Tibial artery (tissue), 4 donors: ENCODE data around the gene NFATC1.
A peak's percentile ranks its signal among the peaks of the same experiment; 100 is the strongest.

ENCODE experiments used
- DNase-seq, 2 donors: peaks; one replicate each; pipeline ENCODE4 v3.0.0-alpha.2; 2019
- H3K27ac ChIP-seq, 2 donors: fragments of 200-600 bp; sonication (generic) in 1 of 2; 1 replicate in 1 of 2; 2 replicates in 1 of 2; pipeline ENCODE4 v1.5.1; 2018 to 2019; ENCODE audit warnings: mild to moderate bottlenecking in 1 of 2
- H3K27me3 ChIP-seq, 2 donors: fragments of 200-600 bp; sonication (generic) in 1 of 2; one replicate each; pipeline versions ENCODE4 v1.5.1 to v1.6.0; 2016 to 2019
- H3K36me3 ChIP-seq, 3 donors: fragments of 200-600 bp; sonication (generic) in 2 of 3; one replicate each; pipeline ENCODE4 v1.5.1; 2016 to 2019; ENCODE audit warnings: mild to moderate bottlenecking in 2 of 3
- H3K4me1 ChIP-seq, 4 donors: fragments of 200-600 bp; sonication (generic) in 2 of 4; 1 replicate in 3 of 4; 2 replicates in 1 of 4; pipeline ENCODE4 v1.5.1; 2016 to 2019
- H3K4me3 ChIP-seq, 2 donors: fragments of 200-600 bp; sonication (generic) in 1 of 2; 1 replicate in 1 of 2; 2 replicates in 1 of 2; pipeline ENCODE4 v1.5.1; 2018 to 2019; ENCODE audit warnings: mild to moderate bottlenecking in 2 of 2
- H3K9me3 ChIP-seq, 3 donors: fragments of 200-600 bp; sonication (generic) in 1 of 3; one replicate each; pipeline ENCODE4 v1.5.1; 2016 to 2019
- intact Hi-C: fragments of 100-400 bp; cut with DNase I; formaldehyde crosslinking; loops from one replicate; pipeline ENCODE4 v1.15.0; 2023; ENCODE audit warnings: low total_unique reads
- TF ChIP-seq, protein P1 (sequence below), 2 experiments: fragments of 200-600 bp in 1 of 2; fragments of 450-650 bp in 1 of 2; IDR thresholded peaks; one replicate each; pipeline ENCODE4 v1.5.1; 2017 to 2019; ENCODE audit warnings: antibody characterized with exemption in 2 of 2, mild to moderate bottlenecking in 1 of 2, moderate library complexity in 1 of 2

NFATC1 gene

DNA sequence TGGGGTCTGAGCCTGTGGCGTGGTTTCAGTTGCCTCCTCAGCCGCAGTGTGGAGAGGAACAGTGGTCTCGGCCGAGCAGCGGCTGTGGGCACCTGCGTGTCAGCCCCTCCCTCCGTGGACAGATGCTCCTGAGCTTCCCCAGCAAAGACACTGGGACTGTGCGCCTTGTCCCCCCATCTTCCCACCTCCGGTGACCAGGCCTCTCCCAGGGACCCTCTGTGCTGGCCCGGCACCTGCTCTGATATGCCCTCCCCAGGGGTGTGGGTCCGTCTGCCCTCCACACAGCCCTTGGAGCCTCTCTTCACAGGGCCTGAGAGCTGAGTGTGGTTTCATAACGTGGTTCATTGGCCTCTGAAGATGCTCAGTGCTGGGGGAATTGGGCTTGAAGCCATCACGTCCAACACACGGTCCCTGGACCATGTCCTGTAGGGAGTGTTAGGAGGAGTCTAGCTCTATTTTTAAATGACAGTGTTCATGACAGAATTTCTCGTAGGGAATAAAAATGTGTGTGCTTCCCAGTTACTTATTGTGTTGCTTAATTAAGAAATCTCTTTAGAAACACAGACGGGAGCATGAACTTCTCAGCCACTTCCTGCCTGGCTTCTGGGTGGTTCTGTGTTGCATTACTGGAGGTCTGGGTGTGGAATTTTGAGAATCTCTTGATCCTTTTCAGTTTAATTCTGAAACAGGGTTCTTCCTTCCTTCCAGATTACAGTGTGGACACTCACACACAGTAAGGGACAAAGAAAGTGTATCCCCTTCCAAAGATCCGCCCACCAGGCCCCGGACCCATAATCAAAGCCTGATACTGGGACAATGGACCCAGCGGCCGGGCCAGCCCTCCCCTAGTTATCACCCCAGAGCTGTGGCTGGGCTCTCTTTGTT is 110.7 kb downstream of the NFATC1 start:
- Histone ChIP-seq H3K9me3 (no peaks in the 10 kb centered on the region), H3K36me3 (peaks cover 0 to 7% (median 0%) of the 10 kb centered on the region in 3 donors), H3K4me3 (peak overlapping the region; percentile 49 to 53), H3K27me3 (no peaks in the 10 kb centered on the region), H3K4me1 (peaks cover 0 to 30% (median 28%) of the 10 kb centered on the region in 4 donors), H3K27ac (peak overlapping the region; percentile 88 to 96)
- DNase-seq, result peak; percentile 59 to 70
- intact Hi-C loops, result loop anchor here (5.0 kb wide), 1 partner anchor 104 kb away; no protein-coding TSS in a partner anchor
- TF ChIP-seq, protein P1, sequence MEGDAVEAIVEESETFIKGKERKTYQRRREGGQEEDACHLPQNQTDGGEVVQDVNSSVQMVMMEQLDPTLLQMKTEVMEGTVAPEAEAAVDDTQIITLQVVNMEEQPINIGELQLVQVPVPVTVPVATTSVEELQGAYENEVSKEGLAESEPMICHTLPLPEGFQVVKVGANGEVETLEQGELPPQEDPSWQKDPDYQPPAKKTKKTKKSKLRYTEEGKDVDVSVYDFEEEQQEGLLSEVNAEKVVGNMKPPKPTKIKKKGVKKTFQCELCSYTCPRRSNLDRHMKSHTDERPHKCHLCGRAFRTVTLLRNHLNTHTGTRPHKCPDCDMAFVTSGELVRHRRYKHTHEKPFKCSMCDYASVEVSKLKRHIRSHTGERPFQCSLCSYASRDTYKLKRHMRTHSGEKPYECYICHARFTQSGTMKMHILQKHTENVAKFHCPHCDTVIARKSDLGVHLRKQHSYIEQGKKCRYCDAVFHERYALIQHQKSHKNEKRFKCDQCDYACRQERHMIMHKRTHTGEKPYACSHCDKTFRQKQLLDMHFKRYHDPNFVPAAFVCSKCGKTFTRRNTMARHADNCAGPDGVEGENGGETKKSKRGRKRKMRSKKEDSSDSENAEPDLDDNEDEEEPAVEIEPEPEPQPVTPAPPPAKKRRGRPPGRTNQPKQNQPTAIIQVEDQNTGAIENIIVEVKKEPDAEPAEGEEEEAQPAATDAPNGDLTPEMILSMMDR (IDR thresholded peaks at IDR 0.05), result no peak

- DNase-seq, result peak; percentile 72 to 91
- TF ChIP-seq, protein P1 (IDR thresholded peaks at IDR 0.05), result no peak
- intact Hi-C loops, result loop anchor here (5.0 kb wide), 1 partner anchor 105 kb away; no protein-coding TSS in a partner anchor
Observed at GRCh38 chr18:79507076-79507545, 111.4 kb downstream of the NFATC1 start.

DNA sequence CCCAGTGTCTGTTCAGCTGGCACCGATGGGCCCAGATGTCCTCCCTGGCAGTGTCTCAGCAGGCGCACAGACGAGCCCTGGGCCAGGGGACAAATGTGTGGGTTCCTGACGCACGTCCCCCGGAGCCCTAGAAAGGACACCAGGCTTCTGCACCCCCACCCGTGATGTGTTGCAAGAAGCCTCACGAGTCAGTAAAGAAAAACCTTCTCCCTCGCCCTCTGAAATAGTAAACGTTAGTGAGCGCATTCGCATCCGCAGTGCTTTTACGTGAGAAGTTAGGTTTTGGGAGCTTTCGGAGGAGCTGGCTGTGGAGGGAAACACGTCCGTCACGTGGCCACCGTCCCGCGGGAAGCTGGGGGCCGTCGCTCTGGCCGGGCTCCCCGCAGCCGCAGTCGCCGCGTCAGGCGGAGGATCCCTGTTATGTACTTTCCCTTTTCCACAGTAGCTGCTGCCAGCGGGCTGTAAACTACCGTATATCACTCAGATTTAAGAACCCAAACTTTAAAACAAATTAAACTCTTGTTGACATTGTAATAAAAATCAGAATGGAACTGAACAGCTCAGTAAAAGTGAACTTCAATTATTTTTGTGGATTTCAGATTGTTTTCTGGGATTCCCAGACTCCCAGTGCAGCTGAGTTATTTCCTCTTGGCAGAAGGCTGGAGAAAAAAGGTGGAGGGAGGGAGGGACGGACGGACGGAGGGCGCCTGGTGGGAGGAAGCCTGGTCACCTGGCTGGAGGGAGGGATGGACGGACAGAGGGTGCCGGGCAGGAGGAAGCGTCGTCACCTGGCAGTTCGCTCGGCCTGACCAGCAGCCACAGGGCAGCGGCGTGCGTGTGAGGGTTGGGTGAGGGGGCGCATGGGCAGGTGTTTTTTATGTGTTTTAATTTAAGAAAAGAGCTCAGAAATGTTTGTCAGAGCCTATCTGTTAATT is 112.1 kb downstream of the NFATC1 start:
- Histone ChIP-seq H3K9me3 (no peaks in the 10 kb centered on the region), H3K36me3 (peaks cover 0 to 17% (median 8%) of the 10 kb centered on the region in 3 donors), H3K27ac (peak overlapping the region; percentile 88 to 96), H3K27me3 (no peaks in the 10 kb centered on the region), H3K4me3 (peak overlapping the region; percentile 49 to 53), H3K4me1 (peaks cover 0 to 30% (median 28%) of the 10 kb centered on the region in 4 donors)
- peak; percentile 84 to 94 for DNase-seq
- intact Hi-C loops, result loop anchor here (5.0 kb wide), 1 partner anchor 106 kb away; no protein-coding TSS in a partner anchor
- TF ChIP-seq, protein P1 (IDR thresholded peaks at IDR 0.05), result no peak

More at GRCh38 chr18:79507076-79507545, 111.4 kb downstream of the NFATC1 start:
- H3K4me3 ChIP-seq, result peak overlapping the region; percentile 49 to 53
- peaks cover 0 to 30% (median 28%) of the 10 kb centered on the region in 4 donors for H3K4me1 ChIP-seq
- H3K9me3 ChIP-seq, result no peaks in the 10 kb centered on the region
- no peaks in the 10 kb centered on the region for H3K27me3 ChIP-seq
- H3K27ac ChIP-seq, result peak overlapping the region; percentile 88 to 96
- peaks cover 0 to 10% (median under 1%) of the 10 kb centered on the region in 3 donors for H3K36me3 ChIP-seq

GRCh38 chr18:79508565-79509535 is 113.1 kb downstream of the NFATC1 start:
- TF ChIP-seq, protein P1 (IDR thresholded peaks at IDR 0.05), result no peak
- DNase-seq, result peak; percentile 26 to 63
- Histone ChIP-seq H3K27ac (peak overlapping the region; percentile 88 to 96), H3K27me3 (no peaks in the 10 kb centered on the region), H3K36me3 (peaks cover 0 to 25% (median 13%) of the 10 kb centered on the region in 3 donors), H3K4me3 (peak overlapping the region; percentile 49 to 53), H3K9me3 (no peaks in the 10 kb centered on the region), H3K4me1 (peaks cover 0 to 30% (median 28%) of the 10 kb centered on the region in 4 donors)
- intact Hi-C loops, result loop anchor here (5.0 kb wide), 1 partner anchor 107 kb away; no protein-coding TSS in a partner anchor
